Neural cell (in vitro differentiated cells): ENCODE measurements around the gene DHCR24. TPM values are rescaled to one million over a fixed set of nuclear protein-coding genes. Genes with fewer than 3 reads are reported as not detected.

ENCODE experiments used
- H2AFZ ChIP-seq: fragments of 200-600, 300-800 bp; sonication (generic), shearing (Covaris generic); 2 replicates; pipeline ENCODE4 v1.6.0; 2014; ENCODE audit warnings: low read depth, mild to moderate bottlenecking, antibody characterized with exemption, low read length, moderate library complexity
- H3F3A ChIP-seq: fragments of 200-600 bp; shearing (Covaris generic); 2 replicates; pipeline ENCODE4 v1.6.1; 2016; ENCODE audit warnings: mild to moderate bottlenecking, moderate library complexity, mixed read lengths, antibody characterized with exemption, low read length; ENCODE audit not compliant: insufficient read depth, poor library complexity, severe bottlenecking
- H3K27ac ChIP-seq: fragments of 200-600, 300-800 bp; sonication (generic), shearing (Covaris generic); 2 replicates; pipeline ENCODE4 v1.5.1; 2014; ENCODE audit warnings: mild to moderate bottlenecking, low read length, moderate library complexity
- H3K27me3 ChIP-seq: fragments of 300-800, 200-600 bp; sonication (generic), shearing (Covaris generic); 2 replicates; pipeline ENCODE4 v1.6.0; 2014; ENCODE audit warnings: mild to moderate bottlenecking, low read depth, low read length, moderate library complexity; ENCODE audit not compliant: insufficient read depth
- H3K36me3 ChIP-seq: fragments of 300-800, 200-600 bp; sonication (generic), shearing (Covaris generic); 2 replicates; pipeline ENCODE4 v1.5.1; 2014; ENCODE audit warnings: mild to moderate bottlenecking, antibody characterized with exemption, low read length, moderate library complexity; ENCODE audit not compliant: insufficient read depth
- H3K4me2 ChIP-seq: fragments of 300-800, 200-600 bp; sonication (generic), shearing (Covaris generic); 2 replicates; pipeline ENCODE4 v1.6.0; 2014; ENCODE audit warnings: mild to moderate bottlenecking, low read length
- H3K4me3 ChIP-seq: fragments of 300-800, 200-600 bp; sonication (generic), shearing (Covaris generic); 2 replicates; pipeline ENCODE4 v1.5.1; 2014; ENCODE audit warnings: mild to moderate bottlenecking, low read length, moderate library complexity
- H3K79me2 ChIP-seq: fragments of 200-600 bp; shearing (Covaris generic); replicated peaks from 2 replicates; pipeline ENCODE4 v1.6.0; 2014; ENCODE audit warnings: mild to moderate bottlenecking, low read length, moderate library complexity; ENCODE audit not compliant: insufficient read depth
- H3K9ac ChIP-seq: fragments of 300-800, 200-600 bp; sonication (generic), shearing (Covaris generic); 2 replicates; pipeline ENCODE4 v1.6.1; 2016; ENCODE audit warnings: mild to moderate bottlenecking, low read length, mixed read lengths
- H3K9me2 ChIP-seq: fragments of 200-600 bp; shearing (Covaris generic); 2 replicates; pipeline ENCODE4 v1.6.1; 2016; ENCODE audit warnings: mild to moderate bottlenecking, low read length, mixed read lengths; ENCODE audit not compliant: insufficient read depth
- H3K9me3 ChIP-seq: fragments of 200-600, 300-800 bp; sonication (generic), shearing (Covaris generic); 2 replicates; pipeline ENCODE4 v1.6.1; 2016; ENCODE audit warnings: mild to moderate bottlenecking, mixed run types, low read length, moderate library complexity, mixed read lengths
- H4K20me1 ChIP-seq: fragments of 200-600 bp; shearing (Covaris generic); 2 replicates; pipeline ENCODE4 v1.6.1; 2016; ENCODE audit warnings: mild to moderate bottlenecking, mixed run types; ENCODE audit not compliant: insufficient read depth
- EP300 ChIP-seq: fragments of 450-650 bp; conservative IDR thresholded peaks from 2 replicates; pipeline ENCODE4 v1.6.1; 2014; ENCODE audit warnings: antibody characterized with exemption, mild to moderate bottlenecking, moderate library complexity; ENCODE audit not compliant: poor library complexity, severe bottlenecking
- EZH2 ChIP-seq: fragments of 200-600, 300-800 bp; shearing (Covaris generic), sonication (generic); IDR thresholded peaks from 2 replicates; pipeline ENCODE4 v1.6.1; 2014; ENCODE audit warnings: antibody characterized with exemption, low read length, borderline replicate concordance, mild to moderate bottlenecking; ENCODE audit not compliant: insufficient read depth, poor library complexity, severe bottlenecking
- MXI1 ChIP-seq: fragments of 450-650 bp; conservative IDR thresholded peaks from 2 replicates; pipeline ENCODE4 v1.6.1; 2014; ENCODE audit warnings: antibody characterized with exemption, mild to moderate bottlenecking; ENCODE audit not compliant: poor library complexity, severe bottlenecking
- POLR2AphosphoS5 ChIP-seq: IDR thresholded peaks from 2 replicates; pipeline ENCODE4 v1.6.1; 2012
- RAD21 ChIP-seq: fragments of 450-650 bp; conservative IDR thresholded peaks from 2 replicates; pipeline ENCODE4 v1.6.1; 2014; ENCODE audit warnings: antibody characterized with exemption, mild to moderate bottlenecking, moderate library complexity
- SMC3 ChIP-seq: fragments of 450-650 bp; conservative IDR thresholded peaks from 2 replicates; pipeline ENCODE4 v1.6.1; 2014; ENCODE audit warnings: antibody characterized with exemption, mild to moderate bottlenecking, moderate library complexity; ENCODE audit not compliant: poor library complexity
- TAF1 ChIP-seq: IDR thresholded peaks from 2 replicates; pipeline ENCODE4 v1.6.1; 2012; ENCODE audit warnings: low read depth
- polyA plus RNA-seq: library from polyadenylated mRNA; depleted of rRNA; stranded (reverse); fragments of >200 nt; gene quantifications from 2 replicates; pipeline ENCODE4 v1.2.3, GENCODE V29; 2014
- TF ChIP-seq, protein P1 (sequence below): IDR thresholded peaks from 2 replicates; pipeline ENCODE4 v1.6.1; 2012; ENCODE audit warnings: borderline replicate concordance
- TF ChIP-seq, protein P2 (sequence below): fragments of 450-650 bp; IDR thresholded peaks from 2 replicates; pipeline ENCODE4 v1.5.1; 2014; ENCODE audit warnings: antibody characterized with exemption, mild to moderate bottlenecking, moderate library complexity; ENCODE audit not compliant: poor library complexity, severe bottlenecking

DHCR24 gene
- polyA plus RNA-seq, 1 donor from 2014 or later: 91.3 TPM

DNA sequence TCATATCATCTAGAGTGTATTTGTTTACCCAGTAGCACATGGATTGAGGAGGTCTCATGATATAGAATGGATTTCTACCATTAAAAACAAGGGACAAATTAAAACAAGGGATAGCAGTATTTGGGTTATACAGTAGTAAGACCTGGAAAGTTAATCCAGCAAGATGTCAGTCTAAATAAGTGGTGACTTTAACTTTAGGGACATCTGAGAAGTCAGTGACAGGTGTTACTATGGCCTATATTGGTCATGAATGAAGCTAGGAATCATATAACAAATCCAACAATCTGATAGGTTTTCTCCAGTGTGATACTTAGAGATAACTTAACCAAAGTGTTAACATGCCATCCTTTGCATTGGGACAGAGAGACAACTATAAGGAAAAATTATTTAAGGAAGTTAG lies 42.7 kb upstream of the DHCR24 start:
- Histone ChIP-seq H3K27ac (no peak overlapping the region), H3F3A (no peaks in the 10 kb centered on the region), H2AFZ (no peak overlapping the region), H3K4me2 (no peak overlapping the region), H4K20me1 (no peaks in the 10 kb centered on the region), H3K79me2 (no peaks in the 10 kb centered on the region), H3K9me2 (no peaks in the 10 kb centered on the region), H3K4me3 (no peak overlapping the region), H3K9ac (no peak overlapping the region), H3K9me3 (no peaks in the 10 kb centered on the region), H3K36me3 (no peaks in the 10 kb centered on the region), H3K27me3 (no peaks in the 10 kb centered on the region)
- TF ChIP-seq, protein P1, sequence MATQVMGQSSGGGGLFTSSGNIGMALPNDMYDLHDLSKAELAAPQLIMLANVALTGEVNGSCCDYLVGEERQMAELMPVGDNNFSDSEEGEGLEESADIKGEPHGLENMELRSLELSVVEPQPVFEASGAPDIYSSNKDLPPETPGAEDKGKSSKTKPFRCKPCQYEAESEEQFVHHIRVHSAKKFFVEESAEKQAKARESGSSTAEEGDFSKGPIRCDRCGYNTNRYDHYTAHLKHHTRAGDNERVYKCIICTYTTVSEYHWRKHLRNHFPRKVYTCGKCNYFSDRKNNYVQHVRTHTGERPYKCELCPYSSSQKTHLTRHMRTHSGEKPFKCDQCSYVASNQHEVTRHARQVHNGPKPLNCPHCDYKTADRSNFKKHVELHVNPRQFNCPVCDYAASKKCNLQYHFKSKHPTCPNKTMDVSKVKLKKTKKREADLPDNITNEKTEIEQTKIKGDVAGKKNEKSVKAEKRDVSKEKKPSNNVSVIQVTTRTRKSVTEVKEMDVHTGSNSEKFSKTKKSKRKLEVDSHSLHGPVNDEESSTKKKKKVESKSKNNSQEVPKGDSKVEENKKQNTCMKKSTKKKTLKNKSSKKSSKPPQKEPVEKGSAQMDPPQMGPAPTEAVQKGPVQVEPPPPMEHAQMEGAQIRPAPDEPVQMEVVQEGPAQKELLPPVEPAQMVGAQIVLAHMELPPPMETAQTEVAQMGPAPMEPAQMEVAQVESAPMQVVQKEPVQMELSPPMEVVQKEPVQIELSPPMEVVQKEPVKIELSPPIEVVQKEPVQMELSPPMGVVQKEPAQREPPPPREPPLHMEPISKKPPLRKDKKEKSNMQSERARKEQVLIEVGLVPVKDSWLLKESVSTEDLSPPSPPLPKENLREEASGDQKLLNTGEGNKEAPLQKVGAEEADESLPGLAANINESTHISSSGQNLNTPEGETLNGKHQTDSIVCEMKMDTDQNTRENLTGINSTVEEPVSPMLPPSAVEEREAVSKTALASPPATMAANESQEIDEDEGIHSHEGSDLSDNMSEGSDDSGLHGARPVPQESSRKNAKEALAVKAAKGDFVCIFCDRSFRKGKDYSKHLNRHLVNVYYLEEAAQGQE: no peak

DNA sequence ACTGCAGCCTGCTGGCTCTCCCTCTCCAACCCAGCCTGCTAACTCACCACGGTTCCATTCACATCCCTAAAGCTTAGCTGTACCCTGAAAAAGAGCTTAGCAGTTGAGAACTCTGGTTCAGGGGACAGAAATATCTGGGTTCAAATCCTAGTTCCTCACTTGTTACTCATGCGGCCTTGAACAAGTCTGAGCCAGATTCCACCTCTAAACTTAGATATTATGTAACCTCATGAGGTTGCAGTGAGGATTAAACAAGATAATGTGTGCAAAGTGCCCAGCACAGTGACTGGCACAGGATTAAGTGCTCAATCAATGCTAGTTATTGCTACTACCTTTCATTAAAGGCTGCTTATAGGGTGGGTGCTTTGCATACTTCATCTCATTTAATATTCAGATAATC lies 41.3 kb upstream of the DHCR24 start:
- H3K27ac ChIP-seq: no peak overlapping the region
- no peaks in the 10 kb centered on the region for H3K36me3 ChIP-seq
- H3K9me2 ChIP-seq: no peaks in the 10 kb centered on the region
- no peaks in the 10 kb centered on the region for H3K27me3 ChIP-seq
- no peaks in the 10 kb centered on the region for H3F3A ChIP-seq
- H3K9me3 ChIP-seq: no peaks in the 10 kb centered on the region
- no peaks in the 10 kb centered on the region for H4K20me1 ChIP-seq
- TF ChIP-seq, protein P1: no peak
- TF ChIP-seq TAF1 (no peak), POLR2AphosphoS5 (no peak), EZH2 (no peak), RAD21 (no peak), MXI1 (no peak), SMC3 (no peak), EP300 (no peak)
- TF ChIP-seq, protein P2, sequence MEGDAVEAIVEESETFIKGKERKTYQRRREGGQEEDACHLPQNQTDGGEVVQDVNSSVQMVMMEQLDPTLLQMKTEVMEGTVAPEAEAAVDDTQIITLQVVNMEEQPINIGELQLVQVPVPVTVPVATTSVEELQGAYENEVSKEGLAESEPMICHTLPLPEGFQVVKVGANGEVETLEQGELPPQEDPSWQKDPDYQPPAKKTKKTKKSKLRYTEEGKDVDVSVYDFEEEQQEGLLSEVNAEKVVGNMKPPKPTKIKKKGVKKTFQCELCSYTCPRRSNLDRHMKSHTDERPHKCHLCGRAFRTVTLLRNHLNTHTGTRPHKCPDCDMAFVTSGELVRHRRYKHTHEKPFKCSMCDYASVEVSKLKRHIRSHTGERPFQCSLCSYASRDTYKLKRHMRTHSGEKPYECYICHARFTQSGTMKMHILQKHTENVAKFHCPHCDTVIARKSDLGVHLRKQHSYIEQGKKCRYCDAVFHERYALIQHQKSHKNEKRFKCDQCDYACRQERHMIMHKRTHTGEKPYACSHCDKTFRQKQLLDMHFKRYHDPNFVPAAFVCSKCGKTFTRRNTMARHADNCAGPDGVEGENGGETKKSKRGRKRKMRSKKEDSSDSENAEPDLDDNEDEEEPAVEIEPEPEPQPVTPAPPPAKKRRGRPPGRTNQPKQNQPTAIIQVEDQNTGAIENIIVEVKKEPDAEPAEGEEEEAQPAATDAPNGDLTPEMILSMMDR: no peak
- H3K4me3 ChIP-seq: no peak overlapping the region
- no peak overlapping the region for H2AFZ ChIP-seq
- no peak overlapping the region for H3K9ac ChIP-seq
- H3K79me2 ChIP-seq: no peaks in the 10 kb centered on the region
- no peak overlapping the region for H3K4me2 ChIP-seq
